Activated naive CD4-positive, alpha-beta T cell treated with anti-CD3 and anti-CD28 coated beads, Interleukin-2, amount 10 ng/mL, durations not matched to agents 7 days and 5 days (primary cell): ENCODE measurements around the gene TBC1D3K.
"Not testable (repeated sequence)": the region's sequence is repeated elsewhere in the genome, so short reads cannot be mapped to it uniquely, and the experiment has no call there.

Source experiments
- CTCF ChIA-PET: fragments of 350-600 bp; sonication (Branson Sonifier 250); formaldehyde crosslinking; loops from one replicate; lab custom pipeline; 2021; ENCODE audit warnings: antibody characterized with exemption; lab: Charles Lee
- DNase-seq: peaks from one replicate; pipeline ENCODE4 v3.0.0-alpha.2; 2020
- H3K27ac Mint-ChIP-seq: one replicate; pipeline ENCODE4 v1.8.0; 2021; ENCODE audit warnings: mild to moderate bottlenecking, moderate library complexity, mixed read lengths
- H3K27me3 Mint-ChIP-seq: one replicate; pipeline ENCODE4 v1.8.0; 2021; ENCODE audit warnings: mild to moderate bottlenecking, mixed read lengths
- H3K36me3 Mint-ChIP-seq: one replicate; pipeline ENCODE4 v1.8.0; 2021; ENCODE audit warnings: mixed read lengths
- H3K4me1 Mint-ChIP-seq: one replicate; pipeline ENCODE4 v1.8.0; 2021; ENCODE audit warnings: mixed read lengths
- H3K4me3 Mint-ChIP-seq: one replicate; pipeline ENCODE4 v1.8.0; 2021; ENCODE audit warnings: mild to moderate bottlenecking, moderate library complexity, mixed read lengths
- H3K9me3 Mint-ChIP-seq: one replicate; pipeline ENCODE4 v1.8.0; 2021; ENCODE audit warnings: mixed read lengths

The TBC1D3K gene

GRCh38 chr17:37924115-37924514 lies at the start of gene TBC1D3K:
Gene TBC1D3K (plus strand): TSS chr17:37924415. CDS start chr17:37926000, 1,585 bp downstream.
- H3K36me3 Mint-ChIP-seq, H3K4me1 Mint-ChIP-seq, H3K4me3 Mint-ChIP-seq, H3K27me3 Mint-ChIP-seq, H3K27ac Mint-ChIP-seq, CTCF ChIA-PET, DNase-seq, H3K9me3 Mint-ChIP-seq: not testable (repeated sequence)

GRCh38 chr17:37884516-37884915 lies 39.7 kb upstream of the TBC1D3K start:
- no peak overlapping the region for H3K27ac Mint-ChIP-seq
- no peak overlapping the region for H3K4me3 Mint-ChIP-seq
- CTCF ChIA-PET: no interaction called here
- no peak for DNase-seq
- H3K36me3 Mint-ChIP-seq: no peaks in the 10 kb centered on the region
- H3K9me3 Mint-ChIP-seq: no peaks in the 10 kb centered on the region
- H3K27me3 Mint-ChIP-seq: peaks cover 20% of the 10 kb centered on the region
- H3K4me1 Mint-ChIP-seq: peaks cover 9% of the 10 kb centered on the region

- DNase-seq: no peak
- Mint-ChIP-seq H3K36me3 (no peaks in the 10 kb centered on the region), H3K27ac (no peak overlapping the region), H3K27me3 (peaks cover 17% of the 10 kb centered on the region), H3K9me3 (no peaks in the 10 kb centered on the region), H3K4me3 (no peak overlapping the region), H3K4me1 (peaks cover 9% of the 10 kb centered on the region)
- CTCF ChIA-PET: no interaction called here
Measured at GRCh38 chr17:37885136-37885535, 39.1 kb upstream of the TBC1D3K start.

GRCh38 chr17:37888881-37889280 lies 35.3 kb upstream of the TBC1D3K start:
- Mint-ChIP-seq H3K27me3 (peaks cover 12% of the 10 kb centered on the region), H3K4me1 (peaks cover 8% of the 10 kb centered on the region), H3K4me3 (no peak overlapping the region), H3K27ac (no peak overlapping the region), H3K36me3 (no peaks in the 10 kb centered on the region), H3K9me3 (no peaks in the 10 kb centered on the region)
- CTCF ChIA-PET: no interaction called here
- DNase-seq: no peak

- H3K27me3 Mint-ChIP-seq, H3K4me1 Mint-ChIP-seq, H3K9me3 Mint-ChIP-seq, CTCF ChIA-PET, H3K36me3 Mint-ChIP-seq, H3K27ac Mint-ChIP-seq, DNase-seq, H3K4me3 Mint-ChIP-seq: not testable (repeated sequence)
Measured at GRCh38 chr17:37896961-37897360, 27.3 kb upstream of the TBC1D3K start.
